Suppressor macrophage treated with lipopolysaccharide for 1 hour (primary cell): Measurements from ENCODE around the gene GTF3C1.

Source experiments
- DNase-seq, 3 donors: peaks; one replicate each; pipeline ENCODE4 v3.0.0-alpha.2; 2020 to 2022

Gene GTF3C1

DNA sequence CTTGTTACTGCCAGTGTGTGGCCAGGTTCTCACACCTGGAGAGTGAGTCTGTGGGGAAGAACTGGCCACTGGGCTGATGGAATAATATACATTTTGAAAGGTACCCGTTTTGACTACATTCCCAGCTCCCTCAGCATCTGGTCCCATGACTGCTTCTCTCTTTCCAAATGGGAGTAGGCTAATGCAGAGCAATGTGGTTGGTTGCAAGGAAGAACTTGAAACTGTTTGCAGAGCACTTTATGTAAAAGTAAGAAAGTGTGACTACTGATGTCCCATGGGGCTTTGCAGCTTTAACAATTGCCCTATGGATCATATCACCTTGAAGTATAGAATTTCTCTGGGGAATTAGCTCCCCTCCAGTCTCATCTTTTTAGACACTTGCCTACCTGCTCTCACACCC is 9.2 kb upstream of the GTF3C1 start:
- DNase-seq, result no peak

DNA sequence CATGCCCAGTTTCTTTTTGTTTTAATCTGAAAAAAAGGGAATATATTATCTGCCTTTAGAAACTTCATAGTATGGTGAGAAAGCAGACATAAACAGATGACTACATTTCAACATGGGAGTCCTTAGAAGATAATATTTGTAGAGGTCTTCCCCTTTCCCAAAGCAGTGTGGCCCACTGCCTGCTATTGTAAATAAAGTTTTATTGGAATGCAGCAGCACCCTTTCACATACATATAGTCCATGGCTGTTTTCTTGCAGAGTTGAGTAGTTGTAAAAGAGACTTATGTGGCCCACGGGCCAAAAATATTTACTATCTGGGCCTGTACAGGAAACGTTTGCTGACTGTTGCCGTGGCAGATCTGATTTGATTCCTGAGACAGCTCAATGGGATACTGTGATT is 8.7 kb upstream of the GTF3C1 start:
- no peak for DNase-seq

DNA sequence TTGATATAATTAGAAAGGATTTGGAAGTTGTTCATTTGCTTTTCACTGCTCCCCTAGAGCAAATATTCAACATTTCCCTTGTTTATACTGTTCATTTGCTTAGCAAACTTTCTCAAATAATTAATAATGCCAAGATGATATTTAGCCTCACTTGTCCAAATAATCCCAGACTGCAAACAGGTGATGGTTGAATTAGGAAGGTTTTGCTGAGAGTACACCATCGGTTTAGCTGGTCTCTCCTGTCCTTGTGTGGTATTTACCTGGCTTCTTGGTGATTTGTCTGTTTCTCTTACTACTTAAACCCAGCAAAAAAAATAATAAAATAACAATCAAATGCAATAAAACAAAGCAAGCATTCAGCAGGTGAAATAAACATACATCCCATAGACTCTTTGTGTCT is 6.8 kb upstream of the GTF3C1 start:
- DNase-seq, result no peak

DNA sequence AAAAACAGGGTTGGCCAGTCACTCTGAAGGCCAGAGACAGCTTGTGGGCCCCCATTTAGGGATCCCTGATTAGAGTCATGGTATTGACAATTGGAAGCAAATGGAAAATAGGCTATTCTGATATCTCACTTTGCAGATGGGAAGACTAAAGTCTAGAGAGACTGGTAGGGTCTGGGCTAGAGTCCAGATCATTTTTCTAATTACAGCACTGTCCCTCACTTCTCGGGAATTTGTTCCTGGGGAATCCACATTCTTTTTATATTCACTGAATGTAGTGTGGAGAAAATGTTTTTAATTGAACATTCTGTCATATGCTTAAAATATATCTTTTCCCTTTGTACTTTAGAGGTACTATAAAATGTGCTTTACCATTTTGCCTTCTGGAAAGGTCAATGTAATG is 1.3 kb upstream of the GTF3C1 start:
- DNase-seq, result no peak

DNA sequence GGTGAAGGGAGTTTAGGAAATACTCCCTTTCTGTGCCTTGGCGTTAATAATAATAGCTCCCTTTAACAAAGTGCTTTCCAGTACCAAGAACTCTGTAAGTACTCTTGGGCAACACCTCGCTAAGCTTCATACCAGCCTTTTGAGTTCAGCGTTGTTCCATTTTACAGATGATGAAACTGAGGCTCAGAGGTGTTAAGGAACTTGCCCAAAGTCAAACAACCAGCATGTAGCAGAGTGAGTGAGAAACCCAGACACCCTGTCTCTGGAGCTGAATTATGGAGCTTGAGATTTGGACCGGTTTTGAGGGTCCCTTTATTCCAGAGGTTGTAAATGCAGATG is 838 bp upstream of the GTF3C1 start:
- no peak for DNase-seq

DNA sequence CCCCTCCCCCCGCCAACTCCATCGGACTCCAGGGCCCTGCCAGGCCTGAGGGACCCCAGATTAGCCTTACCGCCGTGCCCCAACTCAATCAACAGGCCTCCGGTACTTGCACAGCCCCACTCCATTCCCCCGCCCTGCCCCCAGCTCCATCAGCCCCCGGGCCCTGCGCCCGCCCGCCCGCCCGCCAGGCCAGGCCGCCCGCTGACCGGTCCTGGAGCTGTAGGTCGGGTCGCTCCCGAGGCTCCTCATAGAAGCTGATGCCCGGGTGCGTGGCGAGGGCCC is 308 bp downstream of the GTF3C1 start:
- DNase-seq, result no peak

DNA sequence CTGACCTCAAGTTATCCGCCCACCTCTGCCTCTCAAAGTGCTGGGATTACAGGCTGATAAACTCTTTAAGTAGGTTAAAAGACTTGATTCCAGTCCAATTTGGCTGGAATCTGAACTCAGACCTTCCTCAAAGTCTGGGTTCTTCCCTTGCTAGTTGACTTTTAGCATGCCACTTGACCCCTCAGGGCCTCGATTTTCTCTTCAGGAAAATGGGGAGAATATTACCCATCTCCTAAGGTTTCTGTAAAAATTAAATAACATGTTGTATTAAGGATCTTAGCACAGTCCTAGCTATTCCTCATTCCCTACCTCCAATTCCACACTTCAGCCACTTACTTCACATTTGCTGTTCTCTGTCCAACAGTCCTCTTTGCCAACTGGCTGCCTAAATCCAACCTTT is 1.9 kb downstream of the GTF3C1 start:
- DNase-seq, result no peak

DNA sequence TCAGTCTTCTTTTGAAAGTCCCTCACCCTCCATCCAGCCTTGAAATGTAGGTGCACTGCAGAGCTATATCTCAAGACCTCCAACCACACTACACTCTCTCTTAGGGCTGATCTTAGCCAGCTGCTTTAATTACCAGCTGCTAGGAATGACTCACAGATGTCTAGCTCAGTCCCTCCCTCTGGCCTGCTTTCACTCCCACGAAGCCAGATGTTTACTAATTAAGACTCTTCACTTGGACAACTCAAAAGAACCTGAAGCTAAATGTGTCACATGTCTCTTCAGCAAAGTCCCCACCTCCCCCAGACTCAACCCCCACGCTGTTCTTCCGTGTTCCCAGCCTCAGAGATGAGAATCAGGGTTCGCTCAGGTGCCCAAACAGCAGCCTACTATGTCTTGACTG is 2.6 kb downstream of the GTF3C1 start:
- peak; percentile 10 to 20 (median 12) for DNase-seq

DNA sequence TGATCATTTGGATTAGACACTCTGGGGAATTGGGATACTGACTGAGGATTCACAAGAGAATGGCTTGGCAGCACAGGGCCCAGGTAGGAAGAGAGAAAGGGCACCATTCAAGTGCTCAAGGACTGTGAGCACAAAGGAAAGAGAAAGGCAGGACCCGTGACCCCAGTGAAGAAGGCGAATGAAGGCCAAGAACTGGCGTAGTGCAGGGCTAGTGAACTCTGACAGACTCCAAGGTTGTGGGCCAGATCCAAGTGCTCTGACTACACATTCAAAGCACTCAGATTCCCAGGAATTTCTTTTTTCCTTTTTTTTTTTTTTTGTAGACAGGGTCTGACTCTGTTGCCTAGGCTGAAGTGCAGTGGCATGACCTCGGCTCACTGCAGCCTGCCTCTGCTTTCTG is 5.0 kb downstream of the GTF3C1 start:
- DNase-seq, result no peak

DNA sequence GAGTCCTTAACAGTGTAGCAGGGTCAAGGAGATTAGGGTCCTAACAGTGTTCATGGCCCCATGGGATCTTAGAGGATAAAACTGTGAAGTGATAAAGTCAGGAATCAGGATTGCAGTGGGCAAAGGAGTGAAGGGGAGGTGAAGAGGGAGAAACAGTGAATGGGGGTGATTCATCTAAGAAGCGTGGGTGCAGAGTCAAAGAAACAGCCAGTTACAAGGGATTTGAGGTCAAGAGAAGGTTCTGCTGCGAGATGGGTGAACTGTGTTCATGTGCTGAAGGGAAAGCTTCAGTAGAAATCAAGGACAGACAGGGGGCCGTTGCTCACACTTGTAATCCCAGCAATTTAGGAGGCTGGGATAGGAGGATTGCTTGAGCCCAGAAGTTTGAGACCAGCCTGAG is 5.9 kb downstream of the GTF3C1 start:
- DNase-seq, result no peak

DNA sequence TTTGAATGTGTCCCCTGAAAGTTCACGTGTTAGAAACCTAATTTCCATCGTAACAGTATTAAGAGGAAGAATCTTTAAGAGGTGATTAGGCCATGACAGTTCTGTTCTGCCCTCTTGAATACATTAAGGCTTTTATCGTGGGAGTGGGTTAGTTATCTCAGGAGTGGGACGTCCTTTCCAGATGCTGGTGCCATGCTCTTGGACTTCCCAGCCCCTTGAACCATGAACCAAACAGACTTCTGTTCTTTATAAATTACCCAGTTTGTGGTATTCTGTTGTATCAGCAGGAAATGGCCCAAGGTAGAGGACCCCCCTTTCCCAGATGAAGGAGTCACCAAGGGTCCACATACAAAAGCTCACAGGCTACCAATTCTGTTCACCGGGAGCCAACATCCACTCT is 10.1 kb downstream of the GTF3C1 start:
- no peak for DNase-seq

DNA sequence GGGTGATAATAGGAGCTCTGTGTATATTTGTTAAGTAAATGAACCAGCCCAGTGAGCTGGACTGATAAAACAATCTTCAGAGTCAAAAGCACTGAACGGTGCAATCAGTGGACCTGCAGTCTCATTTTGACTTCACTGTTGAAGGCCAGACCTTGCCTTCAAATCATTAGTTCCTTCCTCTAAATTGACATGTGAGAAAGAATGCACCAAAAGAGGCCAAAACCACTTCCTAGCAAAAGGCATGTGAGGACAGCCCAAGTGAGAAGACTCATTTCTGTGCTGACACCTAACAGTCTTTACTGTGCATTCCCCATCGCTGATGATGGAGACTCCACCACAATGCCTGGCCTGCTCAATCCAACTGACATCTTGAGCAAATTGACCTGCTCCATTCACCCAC is 10.6 kb downstream of the GTF3C1 start:
- DNase-seq, result no peak

DNA sequence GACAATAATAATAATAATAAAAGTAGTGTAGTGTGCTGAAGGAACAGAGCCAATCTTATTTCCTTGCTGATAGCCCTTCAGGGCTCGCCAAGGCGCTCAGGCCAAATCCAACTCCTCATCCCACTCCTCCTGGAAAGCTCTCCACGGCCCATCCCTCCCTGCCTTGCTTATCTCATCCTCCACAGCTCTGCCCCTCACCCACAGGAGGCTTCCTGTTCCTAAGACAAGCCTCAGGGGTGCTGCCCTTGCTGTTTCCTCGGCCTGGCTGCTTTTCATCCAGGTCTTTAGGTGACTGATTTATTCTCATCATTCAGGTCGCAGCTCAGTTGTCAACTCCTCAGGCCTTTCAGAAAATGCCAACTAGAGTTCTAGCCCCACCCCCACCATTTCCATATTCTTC is 11.2 kb downstream of the GTF3C1 start:
- DNase-seq, result no peak

DNA sequence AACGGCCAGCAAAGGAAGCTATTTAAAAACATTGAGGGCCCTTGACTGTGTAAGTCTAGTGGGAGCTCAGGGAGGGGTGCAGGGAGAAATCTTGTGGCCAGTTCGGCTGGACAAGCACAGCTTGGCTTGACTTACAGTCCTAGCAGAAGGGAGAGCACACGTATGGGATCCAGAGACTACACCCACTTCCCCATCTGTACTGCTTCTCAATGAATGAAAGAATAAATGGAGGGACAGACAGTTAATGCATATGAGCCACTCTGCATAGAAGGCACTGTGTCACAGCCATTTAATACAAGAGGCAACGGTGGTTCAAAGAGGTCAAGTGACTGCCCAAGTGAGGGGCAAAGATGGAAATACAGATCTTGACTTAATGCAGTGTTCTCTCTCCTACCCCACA is 15.5 kb downstream of the GTF3C1 start:
- DNase-seq, result no peak

DNA sequence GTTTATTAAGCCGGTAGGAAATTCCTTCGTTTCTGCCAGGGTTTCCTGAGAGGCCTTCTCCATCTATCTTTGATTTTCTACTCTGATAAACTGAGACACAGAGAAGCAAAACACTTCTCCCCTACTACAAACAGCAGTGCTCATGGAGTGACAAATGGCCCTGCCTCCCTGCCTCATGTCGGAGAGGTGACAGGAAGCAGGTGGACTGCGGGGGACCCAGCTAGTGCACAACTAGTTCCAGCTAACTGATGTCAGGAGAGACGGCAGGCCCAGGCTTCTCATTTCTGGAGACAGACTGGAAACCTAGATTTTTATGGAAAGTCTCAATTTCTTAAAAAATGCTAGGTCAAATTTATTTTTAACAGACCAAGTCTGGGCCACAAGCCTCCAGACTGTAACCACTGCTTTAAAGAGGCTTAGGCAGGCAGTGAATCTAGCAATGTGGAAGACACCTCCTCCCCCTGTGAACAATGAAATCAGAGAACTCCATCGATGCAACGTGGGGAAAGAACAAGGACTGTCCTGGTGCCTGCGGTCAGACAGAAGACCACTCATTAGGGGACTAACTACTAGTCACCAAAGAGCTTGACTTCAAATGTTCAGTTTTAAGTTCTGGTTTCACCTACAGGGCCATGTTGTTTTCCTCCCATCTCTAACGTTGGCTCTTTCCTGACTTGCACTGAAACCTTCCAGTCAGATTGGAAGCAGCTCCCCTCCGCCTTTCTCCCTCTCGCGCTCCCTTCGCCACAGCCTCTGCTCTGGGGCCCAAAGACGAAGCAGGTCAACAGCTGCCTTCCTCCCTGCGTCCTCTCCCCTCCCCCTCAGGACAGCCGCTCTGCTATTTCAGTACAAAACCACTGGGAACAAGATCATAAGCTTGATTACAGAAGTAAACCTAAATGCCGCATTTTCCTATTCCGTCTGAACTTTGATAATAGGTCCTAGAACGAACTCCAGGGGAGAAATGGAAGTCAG is 17.6 kb downstream of the GTF3C1 start:
- no peak for DNase-seq

DNA sequence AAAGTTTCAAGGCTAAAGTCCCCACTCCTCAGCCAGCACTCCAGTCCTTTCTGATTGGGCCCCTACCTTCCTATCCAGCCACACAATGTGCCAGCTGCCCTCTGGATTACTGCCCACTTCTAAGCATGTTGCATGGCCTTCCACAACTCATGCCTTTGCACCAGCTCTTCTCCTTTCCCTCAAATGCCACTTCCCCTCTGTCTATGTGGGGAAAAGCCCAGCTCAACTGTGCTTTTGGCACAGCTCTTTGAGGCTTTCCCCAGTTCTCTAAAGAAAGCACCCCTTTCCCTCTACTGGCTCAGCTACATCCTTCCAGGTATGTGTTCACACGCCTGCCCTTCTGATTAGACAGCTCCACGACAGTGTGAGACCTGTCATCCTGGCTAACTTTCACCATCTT is 18.5 kb downstream of the GTF3C1 start:
- peak; percentile 60 to 70 (median 62) for DNase-seq

DNA sequence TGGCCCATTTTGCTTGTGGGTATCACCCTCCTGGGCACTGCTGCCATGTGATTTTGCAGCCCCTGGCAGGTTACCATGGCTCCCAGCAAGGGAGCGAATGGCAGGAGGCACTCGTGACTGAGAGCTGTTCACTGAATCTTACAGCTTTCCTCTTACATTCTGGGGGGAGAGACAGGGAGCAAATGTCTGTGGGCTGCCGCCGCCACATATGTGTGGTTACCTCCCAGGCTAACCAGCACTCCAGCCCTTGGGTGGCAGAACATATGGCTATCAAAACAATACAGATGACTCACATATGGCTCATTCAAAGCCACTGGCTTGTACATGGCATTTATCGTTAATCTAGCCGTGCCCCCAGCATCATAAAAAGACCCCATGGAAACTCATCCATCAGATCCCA is 19.8 kb downstream of the GTF3C1 start:
- DNase-seq, result no peak

DNA sequence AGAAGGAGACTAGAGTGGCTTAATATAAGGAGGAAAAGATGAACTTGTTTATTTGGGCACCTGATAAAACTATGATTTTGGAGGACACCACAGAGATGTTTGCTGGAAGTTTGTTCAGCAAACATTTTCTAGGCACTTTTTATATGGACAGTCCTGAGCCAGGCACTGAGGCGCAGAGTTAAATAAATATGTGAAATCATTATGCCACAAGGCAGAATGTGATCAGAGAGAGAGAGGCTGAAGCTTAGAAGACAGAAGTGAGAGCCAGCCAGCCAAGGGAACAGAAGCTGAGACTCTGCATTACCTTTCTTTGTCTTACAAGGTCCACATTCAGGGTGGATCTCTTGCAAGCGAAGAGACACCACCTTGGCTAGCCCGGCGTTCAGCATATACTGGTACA is 21.4 kb downstream of the GTF3C1 start:
- no peak for DNase-seq

DNA sequence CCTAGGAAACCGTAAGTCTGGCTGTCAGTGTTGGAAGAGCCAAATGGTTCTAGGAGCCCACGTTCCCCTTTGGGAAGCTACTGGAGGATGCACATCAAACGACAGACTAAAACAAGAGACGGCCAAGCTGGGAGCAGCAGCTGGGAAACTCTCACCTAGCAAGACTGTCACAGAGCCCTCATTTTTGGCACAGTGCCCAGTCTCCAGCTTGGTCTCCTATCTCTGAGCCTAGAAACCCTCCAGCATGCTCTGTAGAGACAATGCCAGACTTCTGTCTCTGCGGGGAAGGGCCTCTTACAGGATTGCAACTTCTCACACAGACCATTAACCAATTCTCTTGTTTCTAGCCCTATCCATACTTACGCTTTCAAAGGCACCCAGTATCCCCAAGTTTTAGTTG is 23.5 kb downstream of the GTF3C1 start:
- no peak for DNase-seq

DNA sequence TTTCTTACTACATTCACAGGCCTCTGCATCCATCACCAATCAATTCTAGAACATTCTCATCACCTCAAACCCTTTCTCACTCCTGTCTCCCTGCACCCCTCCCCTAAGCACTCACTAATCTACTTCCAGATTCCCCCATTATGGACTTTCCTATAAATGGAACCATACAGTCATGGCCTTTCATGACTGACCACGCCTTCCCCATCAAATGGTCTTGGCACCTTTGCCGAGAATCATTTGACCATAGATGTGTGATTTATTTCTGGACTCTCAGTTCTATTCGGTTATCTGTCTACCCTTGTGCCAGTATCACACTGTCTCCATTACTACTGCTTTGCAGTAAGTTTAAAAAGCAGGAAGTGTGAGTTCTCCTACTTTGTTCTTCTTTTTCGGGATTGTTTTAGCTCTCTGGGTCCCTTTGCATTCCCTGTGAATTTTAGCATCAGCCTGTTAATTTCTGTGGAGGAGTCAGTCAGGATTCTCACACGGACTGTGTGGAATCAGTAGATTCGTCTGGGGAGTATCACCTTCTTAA is 27.5 kb downstream of the GTF3C1 start:
- no peak for DNase-seq

DNA sequence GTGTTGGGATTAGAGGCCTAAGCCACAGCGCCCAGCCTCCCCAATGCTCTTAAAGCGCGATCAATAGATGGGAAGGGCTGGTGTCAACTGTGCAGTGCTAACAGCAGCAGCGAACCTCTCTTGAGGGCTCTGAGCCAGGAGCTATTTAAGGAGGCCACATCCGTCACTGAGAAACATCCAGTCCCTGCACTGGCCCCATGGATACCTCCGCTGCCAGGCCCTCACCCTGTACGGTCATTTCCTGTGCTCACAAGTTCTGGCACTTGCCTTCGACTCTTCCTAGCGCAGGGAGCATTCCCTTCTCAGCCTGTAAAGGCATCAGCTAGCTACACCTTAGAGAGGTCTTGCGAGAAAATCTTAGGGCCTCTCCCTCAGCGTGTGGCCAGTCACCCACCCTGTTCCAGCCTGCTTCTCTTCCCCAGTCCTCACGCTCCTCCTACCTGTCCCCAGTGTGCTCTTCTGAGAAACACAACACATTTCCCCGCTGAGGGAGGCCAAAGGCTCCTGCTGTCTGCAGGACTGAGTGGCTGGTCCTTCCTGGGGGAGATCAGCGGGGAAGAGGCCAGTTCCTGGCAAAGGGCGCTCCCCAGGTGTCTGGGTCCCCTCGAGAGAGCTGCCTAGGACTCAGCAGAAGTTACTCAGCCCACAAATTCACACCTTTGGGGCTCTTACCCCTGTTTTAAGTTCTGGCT is 28.6 kb downstream of the GTF3C1 start:
- no peak for DNase-seq

DNA sequence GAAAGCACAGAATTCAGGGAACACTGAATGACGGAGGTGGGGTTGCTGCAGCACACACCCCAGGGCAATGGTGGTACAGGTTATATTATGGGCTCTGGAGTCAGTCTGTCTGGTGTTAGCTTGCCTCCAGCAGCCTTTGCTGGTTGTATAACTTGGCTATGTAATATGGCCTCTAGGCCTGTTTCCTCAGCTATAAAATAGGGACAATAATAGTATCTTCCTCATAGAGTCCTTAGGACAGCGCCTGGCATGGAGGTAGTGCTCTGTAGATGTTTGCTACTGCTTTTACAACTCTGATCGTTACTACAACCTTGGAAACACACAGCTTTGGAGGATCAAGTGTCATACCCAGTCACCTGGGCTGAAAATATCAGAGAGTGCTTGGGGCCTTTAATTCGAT is 31.5 kb downstream of the GTF3C1 start:
- DNase-seq, result no peak

DNA sequence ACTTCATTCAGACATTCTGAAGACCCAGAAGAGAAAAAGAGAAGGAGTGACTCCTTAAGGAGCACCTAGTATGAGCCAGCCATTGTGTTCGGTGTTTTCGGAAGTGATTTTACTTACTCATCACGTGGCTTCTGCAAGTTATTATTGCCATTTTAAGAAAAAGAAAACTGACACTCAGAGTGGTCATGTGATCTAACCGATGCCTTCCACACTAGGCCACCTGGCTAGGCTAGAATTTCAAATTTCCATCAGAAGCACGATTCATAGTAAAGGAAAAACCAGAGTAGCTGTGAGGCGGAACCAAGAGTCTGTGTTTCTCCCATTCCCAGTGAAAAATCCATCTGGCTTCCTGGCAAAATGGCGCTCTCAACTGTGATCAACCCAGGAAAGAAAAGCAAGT is 32.0 kb downstream of the GTF3C1 start:
- DNase-seq, result no peak

DNA sequence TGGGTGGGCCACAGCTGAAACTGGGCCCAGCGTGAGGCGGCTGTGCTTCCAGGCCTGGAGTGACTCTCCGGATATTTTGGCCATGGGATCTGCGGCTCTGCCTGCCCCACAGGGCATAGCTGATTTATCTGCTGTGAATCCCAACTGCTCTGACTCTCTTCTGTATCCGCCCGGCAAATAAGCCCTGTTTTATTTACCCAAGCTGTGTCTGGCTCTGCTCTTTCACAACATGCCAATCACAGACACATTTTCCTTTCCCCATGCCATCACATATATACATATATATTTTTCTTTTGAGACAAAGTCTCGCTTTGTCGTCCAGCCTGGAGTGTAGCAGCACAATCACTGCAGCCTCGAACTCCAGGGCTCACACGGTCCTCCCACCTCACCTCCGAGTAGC is 33.3 kb downstream of the GTF3C1 start:
- no peak for DNase-seq
